Anterior cingulate cortex (tissue), 58 donors: ENCODE data around the gene GLT1D1.
"Not testable (repeated sequence)": the region's sequence is repeated elsewhere in the genome, so short reads cannot be mapped to it uniquely, and the experiment has no call there.

Experiments used
- DNase-seq, 58 donors: peaks; one replicate each; lab custom pipeline; 2025; lab: John Stamatoyannopoulos, UW

The GLT1D1 gene

GRCh38 chr12:128852885-128853599, at the start of gene GLT1D1:
GLT1D1 (plus strand) TSS chr12:128853478; CDS start chr12:128853582, 104 bp downstream.
- DNase-seq, result no peak

GRCh38 chr12:128803788-128804187, 49.5 kb upstream of the GLT1D1 start:
- no peak for DNase-seq

GRCh38 chr12:128804762-128805161, 48.5 kb upstream of the GLT1D1 start:
- DNase-seq, result no peak

GRCh38 chr12:128805406-128805805, 47.9 kb upstream of the GLT1D1 start:
- not testable (repeated sequence) for DNase-seq

DNA sequence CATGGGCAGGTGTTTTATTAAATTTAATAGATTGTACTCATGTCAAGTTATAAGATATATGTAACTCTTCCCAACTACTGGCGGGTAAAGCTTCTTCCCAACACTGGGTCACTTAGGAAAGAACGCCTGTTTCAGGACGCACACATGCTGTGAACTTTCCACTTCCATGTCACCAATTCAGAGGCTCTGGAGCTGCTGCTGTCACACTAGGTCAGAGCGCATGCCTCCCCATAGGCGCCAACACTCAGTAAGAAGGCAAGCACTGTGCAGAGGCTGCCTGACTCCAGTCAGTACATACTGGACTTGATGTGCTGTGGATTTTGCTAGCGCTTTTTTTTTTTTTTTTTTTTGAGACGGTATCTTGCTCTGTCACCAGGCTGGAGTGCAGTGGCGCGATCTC, 46.7 kb upstream of the GLT1D1 start:
- no peak for DNase-seq

- peak in 29 of 58 donors; percentile 15 to 74 (median 43) for DNase-seq
These were observed 46.0 kb upstream of the GLT1D1 start for GRCh38 chr12:128807161-128807724.

- DNase-seq, result no peak
These were observed 44.6 kb upstream of the GLT1D1 start for GRCh38 chr12:128808651-128809050.

DNA sequence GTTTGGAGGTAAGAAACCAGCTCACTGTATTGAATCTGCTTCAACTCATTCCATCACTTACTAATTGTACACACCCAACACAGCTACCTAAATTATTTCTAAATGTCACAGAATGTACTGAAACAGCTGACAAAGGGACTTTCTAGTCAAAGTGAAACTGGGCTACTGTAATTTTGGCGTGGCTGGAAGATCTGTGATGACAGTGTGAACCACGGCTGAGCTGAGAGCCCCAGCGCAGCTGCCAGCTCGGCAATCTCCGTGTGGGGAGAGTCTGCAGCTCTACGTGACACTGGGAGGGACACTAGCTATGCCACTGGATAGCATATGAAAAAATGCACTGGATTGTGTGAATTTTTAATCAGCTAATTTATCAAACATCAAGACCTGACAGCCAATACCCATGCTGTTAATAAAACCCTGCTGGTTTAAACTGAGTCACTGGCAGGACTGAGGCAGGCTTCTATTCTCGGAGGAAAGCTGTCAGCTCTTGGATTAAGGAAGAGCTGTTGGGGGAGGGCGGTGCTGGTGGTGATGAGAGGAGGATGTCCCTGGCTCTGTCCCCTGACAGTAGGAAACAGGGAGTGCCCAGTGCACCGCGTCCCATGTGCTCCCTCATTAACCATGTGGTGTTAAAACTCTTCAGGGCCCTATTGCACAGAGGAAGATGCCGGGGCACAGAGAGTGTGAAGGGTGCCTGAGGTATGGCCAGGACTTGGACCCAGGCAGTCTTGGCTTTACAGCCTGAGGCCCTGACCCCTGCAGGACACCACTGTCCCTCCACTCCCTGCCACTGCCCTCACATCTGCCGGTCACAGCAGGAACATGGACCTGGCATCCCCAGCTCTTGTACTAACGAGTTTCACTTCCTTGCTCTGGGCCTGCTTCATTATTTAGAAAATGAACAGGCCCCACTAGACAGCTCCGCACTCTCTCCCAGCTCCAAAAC, 42.8 kb upstream of the GLT1D1 start:
- DNase-seq, result peak in 39 of 58 donors; percentile 12 to 75 (median 48)

GRCh38 chr12:128811806-128812205, 41.5 kb upstream of the GLT1D1 start:
- DNase-seq, result no peak

DNA sequence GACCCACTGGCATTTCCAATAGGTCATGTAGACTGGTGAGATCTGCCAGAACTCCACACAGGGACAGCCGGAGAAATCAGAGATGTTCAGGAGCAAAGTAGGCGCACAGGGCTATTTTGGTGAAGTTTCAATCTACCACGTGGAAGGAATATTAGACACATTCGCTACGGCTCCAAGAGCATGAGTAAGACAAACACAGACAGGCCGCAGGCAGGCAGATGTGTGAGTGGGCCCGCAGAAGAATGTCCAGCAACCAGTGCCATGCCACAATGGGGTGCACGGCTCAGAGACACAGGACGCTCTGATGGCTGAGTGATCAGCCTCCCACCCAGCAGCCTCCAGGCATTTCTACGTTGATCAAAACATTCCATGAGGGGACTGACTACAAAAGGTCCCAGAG, 39.9 kb upstream of the GLT1D1 start:
- DNase-seq, result peak in 1 of 58 donors; percentile 20

GRCh38 chr12:128813883-128814282, 39.4 kb upstream of the GLT1D1 start:
- DNase-seq, result no peak

GRCh38 chr12:128814411-128815261, 38.6 kb upstream of the GLT1D1 start:
- no peak for DNase-seq

DNA sequence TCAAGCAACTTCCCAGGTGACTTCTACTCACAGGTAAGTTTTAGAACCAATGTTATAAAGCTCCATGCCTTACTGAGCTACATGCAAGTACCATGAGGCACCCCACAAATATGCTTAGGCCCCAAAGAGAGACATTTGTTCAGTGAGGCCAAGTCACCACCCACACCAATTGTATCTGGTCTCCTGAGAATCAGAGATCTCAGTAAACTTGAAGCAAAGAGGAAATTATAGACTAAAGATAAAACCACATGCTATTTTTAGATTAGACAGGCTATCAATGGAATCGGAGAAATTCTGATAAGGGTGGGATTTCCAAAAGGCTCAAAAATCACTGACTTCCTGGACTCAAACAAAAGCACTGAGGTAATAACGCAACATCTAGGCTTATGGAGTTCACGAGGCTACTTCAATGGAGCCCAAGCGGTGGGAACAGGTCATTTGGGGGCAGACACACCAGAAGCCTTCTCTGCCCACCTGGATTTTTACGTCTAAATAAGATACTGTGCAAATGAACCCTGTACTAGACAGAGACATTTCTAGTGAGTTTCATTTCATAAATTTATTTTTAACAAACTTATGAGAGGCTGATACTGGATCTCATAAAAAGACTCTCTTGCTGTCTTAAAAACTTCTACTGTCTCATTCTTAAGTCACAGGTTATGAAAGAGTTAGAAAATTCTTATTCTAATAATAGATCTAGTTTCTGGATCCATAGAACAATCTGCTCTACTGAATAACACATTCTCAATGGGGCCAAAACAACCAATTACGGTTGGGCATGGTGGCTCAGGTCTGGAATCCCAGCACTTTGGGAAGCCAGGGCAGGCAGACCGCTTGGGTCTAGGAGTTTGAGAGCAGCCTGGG, 37.3 kb upstream of the GLT1D1 start:
- DNase-seq, result no peak

GRCh38 chr12:128816643-128816920, 36.7 kb upstream of the GLT1D1 start:
- DNase-seq, result peak in 1 of 58 donors; percentile 35

DNA sequence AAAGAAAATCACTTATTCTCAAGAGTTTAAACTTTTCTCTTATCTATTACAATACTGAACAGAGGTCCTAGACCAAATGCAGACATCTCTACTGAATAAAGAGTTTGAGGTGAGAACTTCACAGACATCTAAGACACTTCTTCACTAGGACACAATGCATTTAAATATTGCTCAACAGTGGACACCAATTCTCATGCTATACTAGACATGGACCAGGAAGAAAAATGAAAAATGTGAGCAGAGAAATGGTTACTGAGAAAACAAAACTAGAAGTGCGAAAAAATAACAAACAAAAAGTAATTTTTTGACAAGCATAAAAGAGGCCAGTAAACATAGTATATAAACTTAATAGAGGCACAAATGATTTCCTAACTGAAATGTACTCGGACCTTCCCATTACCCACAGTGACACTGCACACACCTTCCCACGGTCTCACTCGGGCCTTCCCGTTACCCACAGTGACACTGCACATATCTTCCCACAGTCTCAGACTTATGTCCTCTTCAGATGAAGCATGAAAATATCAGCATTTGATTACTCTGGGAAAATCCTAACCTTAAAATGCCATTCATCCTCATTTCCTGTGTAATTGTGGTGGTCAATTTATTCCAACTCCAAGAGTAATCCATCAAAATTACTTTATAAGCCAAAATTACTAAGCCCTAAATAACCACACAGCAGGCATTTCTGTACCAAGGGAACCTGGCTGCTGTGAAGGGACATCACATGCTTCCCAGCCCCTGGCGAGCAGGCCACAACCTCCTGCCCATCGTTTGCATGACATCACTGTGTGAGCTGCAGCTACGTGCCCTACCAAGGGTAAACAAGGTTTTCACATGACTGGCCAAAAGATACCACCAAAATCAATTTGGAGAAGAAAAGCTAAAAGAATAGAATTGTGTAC, 35.9 kb upstream of the GLT1D1 start:
- peak in 32 of 58 donors; percentile 14 to 72 (median 38) for DNase-seq

- DNase-seq, result no peak
These were observed 34.9 kb upstream of the GLT1D1 start for GRCh38 chr12:128818065-128819022.
